ENCODE data around the gene ZAP70. TPM values are rescaled to one million over a fixed set of nuclear protein-coding genes. Genes with fewer than 3 reads are reported as not detected.

ZAP70 gene
- total RNA-seq, 4 donors from 2014 or later: 3.5 to 13.5 (median 5.3) TPM

DNA sequence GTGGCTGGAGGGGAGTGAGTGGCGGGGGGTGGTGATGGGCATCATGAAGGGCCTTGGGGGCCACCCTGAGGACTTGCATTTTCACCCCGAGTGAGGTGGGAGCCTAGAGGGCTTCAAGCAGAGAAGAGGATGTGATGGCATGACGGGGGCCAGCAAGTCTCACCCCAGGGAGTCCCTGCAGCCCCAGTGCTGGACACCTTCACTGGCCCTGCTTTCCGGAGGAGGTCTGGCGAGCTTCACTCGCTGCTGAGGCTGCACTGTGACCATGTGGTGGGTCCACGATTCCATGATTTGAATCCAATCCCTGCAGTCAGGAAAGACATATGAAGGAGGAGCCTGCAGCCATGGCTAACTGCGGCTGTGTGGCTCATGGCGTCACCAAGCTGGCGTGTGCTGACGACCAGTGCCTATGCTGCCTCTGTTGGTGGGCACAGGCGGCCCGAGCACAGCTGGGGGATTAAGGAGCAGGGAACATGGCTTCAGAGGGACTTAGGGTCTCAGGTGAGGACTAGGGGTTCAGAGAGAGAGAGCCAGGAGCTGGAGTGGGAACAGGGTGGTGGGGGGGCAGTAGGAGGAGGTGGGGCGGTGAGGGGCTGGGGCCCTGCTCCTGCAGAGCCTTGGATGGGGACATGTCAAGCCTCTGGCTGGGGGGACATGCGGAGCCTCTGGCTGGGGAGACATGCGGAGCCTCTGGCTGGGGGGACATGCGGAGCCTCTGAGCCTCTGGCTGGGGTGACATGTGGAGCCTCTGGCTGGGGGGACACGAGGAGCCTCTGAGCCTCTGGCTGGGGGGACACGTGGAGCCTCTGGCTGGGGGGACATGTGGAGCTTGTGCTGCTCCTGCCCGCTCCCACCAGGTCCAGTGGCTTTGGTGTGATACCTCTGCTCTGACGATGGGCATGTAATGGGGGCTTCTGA, 3.6 kb downstream of the ZAP70 start:
- no peak overlapping the region for H3K4me3 ChIP-seq
- WGBS, 2 donors: 85 to 88% methylated on average over 17 to 19 of the region's 21 CpGs
- no peaks in the 10 kb centered on the region for H3K4me1 ChIP-seq
- H3K27ac ChIP-seq: peak overlapping the region in 1 of 4 donors; percentile 40
- no peak for DNase-seq (ENCODE audit: low spot score in 2 of 2)
- no peak for TF ChIP-seq EP300 (IDR thresholded peaks at IDR 0.05)
- TF ChIP-seq CTCF (IDR thresholded peaks at IDR 0.05): no peak
- no peak for TF ChIP-seq POLR2A (IDR thresholded peaks at IDR 0.05)
- H3K27me3 ChIP-seq: no peaks in the 10 kb centered on the region
- H3K9me3 ChIP-seq: no peaks in the 10 kb centered on the region
- H3K36me3 ChIP-seq: no peaks in the 10 kb centered on the region

DNA sequence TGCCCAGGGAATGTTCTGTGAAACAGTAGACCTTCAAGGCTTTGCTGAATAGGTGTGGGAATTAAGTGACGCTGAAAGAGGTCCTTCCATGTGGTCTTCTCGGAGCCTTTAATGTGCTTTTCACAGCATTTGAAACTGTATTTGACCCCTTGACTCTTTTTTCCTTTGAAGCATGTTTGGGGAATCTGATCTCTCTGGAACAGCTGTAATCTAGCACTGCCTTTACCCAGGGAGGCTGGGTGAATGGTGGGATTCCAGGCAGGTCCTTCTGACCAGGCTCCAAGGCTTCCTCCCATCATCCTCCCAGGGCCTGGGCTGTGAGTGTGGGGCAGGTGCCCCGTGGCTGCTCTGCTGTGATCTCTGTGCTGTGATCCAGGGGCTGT, 4.2 kb downstream of the ZAP70 start:
- no peak for DNase-seq (ENCODE audit: low spot score in 2 of 2)
- no peak for TF ChIP-seq CTCF (IDR thresholded peaks at IDR 0.05)
- no peak for TF ChIP-seq POLR2A (IDR thresholded peaks at IDR 0.05)
- no peak for TF ChIP-seq EP300 (IDR thresholded peaks at IDR 0.05)
- Histone ChIP-seq H3K27me3 (no peaks in the 10 kb centered on the region), H3K27ac (peak overlapping the region in 1 of 4 donors; percentile 40), H3K4me3 (no peak overlapping the region), H3K4me1 (no peaks in the 10 kb centered on the region), H3K36me3 (no peaks in the 10 kb centered on the region), H3K9me3 (no peaks in the 10 kb centered on the region)
- WGBS, 2 donors: 36 to 72% methylated on average over 3 of the region's 3 CpGs

DNA sequence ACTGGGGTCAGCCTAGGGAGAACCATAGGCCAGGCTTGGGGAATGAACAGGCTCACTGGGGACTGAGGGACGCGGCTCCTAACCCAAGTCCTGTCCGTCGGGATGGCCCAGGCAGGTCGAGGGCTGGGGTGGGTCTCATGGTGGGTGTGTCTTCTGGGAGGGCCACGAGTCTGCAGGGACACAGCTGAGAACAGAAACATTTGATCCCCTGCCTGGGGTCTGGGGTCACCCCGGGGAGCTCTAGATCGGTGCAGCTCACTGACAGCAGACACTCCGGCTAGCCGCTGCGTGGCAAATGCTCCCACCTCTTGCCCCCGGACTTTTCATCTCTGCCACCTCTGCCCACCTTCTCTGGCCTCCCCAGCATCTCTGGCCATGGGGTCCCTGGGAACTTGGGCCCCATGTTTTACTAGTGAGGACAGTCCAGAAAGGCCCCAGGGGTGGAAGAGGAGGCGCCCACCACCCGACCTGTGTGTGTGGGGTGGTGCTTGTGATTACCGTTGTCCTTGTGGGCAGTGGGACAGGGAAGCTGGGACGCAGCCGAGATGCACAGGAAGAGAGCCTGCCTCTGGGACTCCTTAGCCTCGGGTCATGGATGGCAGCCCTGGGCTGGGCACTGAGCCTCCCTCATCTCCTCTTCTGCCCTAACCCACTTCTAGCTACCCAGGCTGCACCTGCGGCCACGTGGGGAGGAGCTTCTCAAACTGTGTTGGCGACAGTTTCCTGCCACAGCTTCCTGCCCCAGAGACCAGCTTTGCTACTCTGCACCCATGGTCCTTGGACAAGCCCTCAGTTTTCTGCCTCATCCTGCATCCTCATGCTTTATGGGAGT, 4.9 kb downstream of the ZAP70 start:
- H3K27ac ChIP-seq: peak overlapping the region in 1 of 4 donors; percentile 40
- no peak for DNase-seq (ENCODE audit: low spot score in 2 of 2)
- H3K27me3 ChIP-seq: no peaks in the 10 kb centered on the region
- no peaks in the 10 kb centered on the region for H3K4me1 ChIP-seq
- no peak overlapping the region for H3K4me3 ChIP-seq
- H3K36me3 ChIP-seq: no peaks in the 10 kb centered on the region
- H3K9me3 ChIP-seq: no peaks in the 10 kb centered on the region
- TF ChIP-seq CTCF (IDR thresholded peaks at IDR 0.05): no peak
- TF ChIP-seq POLR2A (IDR thresholded peaks at IDR 0.05): no peak
- TF ChIP-seq EP300 (IDR thresholded peaks at IDR 0.05): no peak
- WGBS, 2 donors: 74 to 78% methylated on average over 16 to 21 of the region's 21 CpGs

GRCh38 chr2:97718942-97719341, 5.6 kb downstream of the ZAP70 start:
- no peak for TF ChIP-seq EP300 (IDR thresholded peaks at IDR 0.05)
- TF ChIP-seq POLR2A (IDR thresholded peaks at IDR 0.05): no peak
- no peaks in the 10 kb centered on the region for H3K4me1 ChIP-seq
- H3K27me3 ChIP-seq: no peaks in the 10 kb centered on the region
- H3K27ac ChIP-seq: no peak overlapping the region
- peaks cover 0 to 4% (median 0%) of the 10 kb centered on the region in 4 donors for H3K9me3 ChIP-seq
- no peak overlapping the region for H3K4me3 ChIP-seq
- WGBS, 2 donors: 79 to 81% methylated on average over 3 of the region's 3 CpGs
- H3K36me3 ChIP-seq: no peaks in the 10 kb centered on the region
- no peak for DNase-seq (ENCODE audit: low spot score in 2 of 2)

DNA sequence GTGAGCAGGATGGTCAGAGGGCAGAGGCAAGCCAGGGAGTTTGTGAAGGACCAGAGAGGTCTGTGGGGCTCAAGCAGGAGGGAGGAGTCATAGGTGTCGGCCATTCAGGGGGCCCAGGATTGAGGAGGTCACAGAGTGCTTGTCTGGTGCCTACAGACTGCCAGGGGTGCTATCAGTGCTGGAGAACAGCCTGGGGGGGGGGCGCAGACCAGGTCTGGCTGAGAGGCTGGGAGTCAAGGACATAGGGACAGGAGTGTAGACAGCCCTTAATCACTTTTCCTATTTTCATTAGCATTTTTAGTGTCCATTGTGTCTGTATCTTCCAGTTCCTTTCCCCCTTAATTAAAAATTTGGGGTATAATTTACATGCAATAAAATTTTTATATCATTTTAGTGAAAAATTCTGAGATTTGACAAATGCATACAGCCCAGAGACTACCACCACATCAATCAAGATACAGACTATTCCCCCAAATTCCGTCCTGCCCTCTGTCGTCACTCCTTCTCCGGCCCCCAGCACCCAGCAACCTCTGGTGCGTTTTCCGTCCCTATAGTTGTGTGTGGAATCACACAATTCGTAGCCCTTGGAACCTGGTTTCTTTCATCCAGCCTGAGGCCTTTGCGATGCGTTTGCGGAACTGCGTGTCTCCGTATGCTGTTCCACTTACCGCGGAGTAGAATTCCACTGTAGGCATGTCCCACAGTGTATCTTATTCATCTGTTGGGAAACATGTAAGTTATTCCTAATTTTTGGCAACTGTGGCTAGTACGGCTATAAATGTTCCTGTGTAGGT, 6.2 kb downstream of the ZAP70 start:
- Histone ChIP-seq H3K4me1 (no peaks in the 10 kb centered on the region), H3K27ac (no peak overlapping the region), H3K27me3 (no peaks in the 10 kb centered on the region), H3K9me3 (peaks cover 0 to 5% (median 0%) of the 10 kb centered on the region in 4 donors), H3K4me3 (no peak overlapping the region), H3K36me3 (no peaks in the 10 kb centered on the region)
- TF ChIP-seq EP300 (IDR thresholded peaks at IDR 0.05) (no peak), CTCF (IDR thresholded peaks at IDR 0.05) (no peak), POLR2A (IDR thresholded peaks at IDR 0.05) (no peak)
- no peak for DNase-seq (ENCODE audit: low spot score in 2 of 2)
- 95% methylated on average over 16 of the region's 16 CpGs for WGBS, 2 donors

All from tibial nerve (tissue), 4 donors.